ENCODE measurements around the gene VAPA.

Gene VAPA

GRCh38 chr18:9992300-9992972, 78.6 kb downstream of the VAPA start:
- H3K4me3 ChIP-seq (replicated peaks; ENCODE audit: insufficient read depth, low read length), result no peak overlapping the region
- DNase-seq (ENCODE audit: low read depth in 1 of 2, low spot score in 1 of 2), result no peak
- no peaks in the 10 kb centered on the region for H3K27me3 ChIP-seq (ENCODE audit: insufficient read depth, poor library complexity, severe bottlenecking)
- TF ChIP-seq, protein P1, sequence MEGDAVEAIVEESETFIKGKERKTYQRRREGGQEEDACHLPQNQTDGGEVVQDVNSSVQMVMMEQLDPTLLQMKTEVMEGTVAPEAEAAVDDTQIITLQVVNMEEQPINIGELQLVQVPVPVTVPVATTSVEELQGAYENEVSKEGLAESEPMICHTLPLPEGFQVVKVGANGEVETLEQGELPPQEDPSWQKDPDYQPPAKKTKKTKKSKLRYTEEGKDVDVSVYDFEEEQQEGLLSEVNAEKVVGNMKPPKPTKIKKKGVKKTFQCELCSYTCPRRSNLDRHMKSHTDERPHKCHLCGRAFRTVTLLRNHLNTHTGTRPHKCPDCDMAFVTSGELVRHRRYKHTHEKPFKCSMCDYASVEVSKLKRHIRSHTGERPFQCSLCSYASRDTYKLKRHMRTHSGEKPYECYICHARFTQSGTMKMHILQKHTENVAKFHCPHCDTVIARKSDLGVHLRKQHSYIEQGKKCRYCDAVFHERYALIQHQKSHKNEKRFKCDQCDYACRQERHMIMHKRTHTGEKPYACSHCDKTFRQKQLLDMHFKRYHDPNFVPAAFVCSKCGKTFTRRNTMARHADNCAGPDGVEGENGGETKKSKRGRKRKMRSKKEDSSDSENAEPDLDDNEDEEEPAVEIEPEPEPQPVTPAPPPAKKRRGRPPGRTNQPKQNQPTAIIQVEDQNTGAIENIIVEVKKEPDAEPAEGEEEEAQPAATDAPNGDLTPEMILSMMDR (IDR thresholded peaks at IDR 0.05; ENCODE audit: insufficient read depth, low read length), result no peak
- TF ChIP-seq GABPA (IDR thresholded peaks at IDR 0.05; ENCODE audit: low read depth), result no peak
- TF ChIP-seq SPI1 (IDR thresholded peaks at IDR 0.05; ENCODE audit: borderline replicate concordance, low read depth), result no peak
- no peak overlapping the region for H3K27ac ChIP-seq (replicated peaks)

DNA sequence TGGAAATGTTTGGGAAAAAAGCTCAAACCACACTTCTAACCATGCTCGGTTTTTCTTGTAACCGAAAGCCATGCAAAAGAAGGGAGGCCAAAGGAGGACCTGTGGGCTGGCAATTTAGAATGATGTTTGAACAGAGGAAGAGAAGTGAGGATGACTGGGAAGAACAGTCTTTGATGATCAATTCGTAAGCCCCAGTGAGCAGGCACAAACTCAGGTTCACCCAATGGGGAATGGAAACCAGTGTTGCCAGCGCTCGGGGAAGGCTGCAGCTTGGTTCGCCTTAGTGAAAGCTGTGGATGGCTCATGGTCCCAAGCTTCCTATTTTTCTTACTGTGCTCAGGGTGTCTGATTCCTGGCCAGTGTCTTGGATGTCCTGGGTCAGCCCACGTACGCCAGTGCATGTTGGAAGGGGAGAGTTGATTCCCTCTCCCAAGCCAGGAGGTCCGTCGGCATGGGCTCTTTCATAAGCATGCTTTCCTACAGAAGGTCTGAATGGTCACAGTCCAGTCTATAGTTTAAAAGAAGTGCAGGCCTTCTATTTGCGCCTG, 79.2 kb downstream of the VAPA start:
- DNase-seq (ENCODE audit: low read depth in 1 of 2, low spot score in 1 of 2), result no peak
- TF ChIP-seq, protein P1 (IDR thresholded peaks at IDR 0.05; ENCODE audit: insufficient read depth, low read length), result no peak
- TF ChIP-seq SPI1 (IDR thresholded peaks at IDR 0.05; ENCODE audit: borderline replicate concordance, low read depth), result no peak
- no peak for TF ChIP-seq REST (IDR thresholded peaks at IDR 0.05; ENCODE audit: insufficient replicate concordance, low read depth)
- no peak for TF ChIP-seq POLR2AphosphoS5 (IDR thresholded peaks at IDR 0.05; ENCODE audit: low read depth)
- no peak for TF ChIP-seq GABPA (IDR thresholded peaks at IDR 0.05; ENCODE audit: low read depth)
- Histone ChIP-seq H3K27me3 (ENCODE audit: insufficient read depth, poor library complexity, severe bottlenecking) (no peaks in the 10 kb centered on the region), H3K27ac (replicated peaks) (no peak overlapping the region), H3K4me3 (replicated peaks; ENCODE audit: insufficient read depth, low read length) (no peak overlapping the region)

- H3K27me3 ChIP-seq (ENCODE audit: insufficient read depth, poor library complexity, severe bottlenecking), result no peaks in the 10 kb centered on the region
- H3K27ac ChIP-seq (replicated peaks), result no peak overlapping the region
- H3K4me3 ChIP-seq (replicated peaks; ENCODE audit: insufficient read depth, low read length), result no peak overlapping the region
- TF ChIP-seq SPI1 (IDR thresholded peaks at IDR 0.05; ENCODE audit: borderline replicate concordance, low read depth) (no peak), POLR2AphosphoS5 (IDR thresholded peaks at IDR 0.05; ENCODE audit: low read depth) (no peak), REST (IDR thresholded peaks at IDR 0.05; ENCODE audit: insufficient replicate concordance, low read depth) (no peak), GABPA (IDR thresholded peaks at IDR 0.05; ENCODE audit: low read depth) (no peak)
- TF ChIP-seq, protein P1 (IDR thresholded peaks at IDR 0.05; ENCODE audit: insufficient read depth, low read length), result no peak
- no peak for DNase-seq (ENCODE audit: low read depth in 1 of 2, low spot score in 1 of 2)
Observed at GRCh38 chr18:9993521-9994025, 79.8 kb downstream of the VAPA start.
